ENCODE data around the gene OCRL.
"Not testable (repeated sequence)": the region's sequence is repeated elsewhere in the genome, so short reads cannot be mapped to it uniquely, and the experiment has no call there.

The OCRL gene

GRCh38 chrX:129534816-129535578 lies 5.1 kb upstream of the OCRL start:
- in situ Hi-C loops (cut with MboI; ENCODE audit: low sequenced_read_pairs) = no loop called here

DNA sequence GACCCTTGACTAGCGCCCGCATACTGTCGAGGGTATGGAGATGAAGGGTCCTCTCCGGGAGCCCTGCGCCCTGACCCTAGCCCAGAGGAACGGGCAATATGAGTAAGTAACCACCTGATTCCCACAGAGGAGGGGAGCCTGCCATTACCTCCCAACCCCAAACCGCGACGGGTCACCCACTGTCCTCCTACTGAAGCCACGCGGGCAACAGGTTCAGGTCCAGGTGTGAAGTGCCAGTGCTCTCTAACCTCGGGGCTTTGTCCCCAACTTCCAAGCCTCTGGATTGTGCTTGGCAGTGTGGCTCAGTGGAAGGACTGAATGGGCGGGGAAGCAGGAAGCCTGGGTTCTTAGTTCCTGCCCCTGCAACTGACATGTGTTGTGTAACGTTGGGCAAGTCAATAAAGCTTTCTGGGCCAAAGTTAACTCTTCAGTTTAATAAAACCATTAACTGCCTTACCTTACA lies 694 bp downstream of the OCRL start:
- in situ Hi-C loops (cut with MboI; ENCODE audit: low sequenced_read_pairs) = no loop called here

- in situ Hi-C loops (cut with MboI; ENCODE audit: low sequenced_read_pairs) = no loop called here
Observed at GRCh38 chrX:129544780-129545179, 4.7 kb downstream of the OCRL start.

GRCh38 chrX:129545408-129545807 lies 5.3 kb downstream of the OCRL start:
- in situ Hi-C loops (cut with MboI; ENCODE audit: low sequenced_read_pairs) = no loop called here

DNA sequence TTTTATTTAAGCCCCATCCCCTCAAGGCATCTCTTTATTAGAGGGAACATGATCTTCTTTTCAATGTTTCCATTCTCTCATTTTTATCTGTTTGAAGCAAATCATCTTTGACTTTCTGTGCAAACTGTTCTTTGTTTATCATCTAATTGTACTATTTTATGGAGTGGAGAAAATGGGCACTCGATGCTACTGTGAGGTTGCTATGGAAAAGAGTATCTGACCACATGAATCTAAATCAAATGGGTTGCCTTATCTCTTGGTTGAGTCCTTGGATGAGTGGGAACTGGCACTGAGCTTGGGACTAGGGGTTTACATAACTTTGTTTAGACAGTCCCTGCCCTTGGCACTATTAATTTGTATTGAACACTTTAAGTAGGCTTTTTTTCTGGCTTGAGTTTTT lies 9.1 kb downstream of the OCRL start:
- in situ Hi-C loops (cut with MboI; ENCODE audit: low sequenced_read_pairs) = no loop called here

GRCh38 chrX:129553619-129554288 lies 13.7 kb downstream of the OCRL start:
- in situ Hi-C loops (cut with MboI; ENCODE audit: low sequenced_read_pairs) = no loop called here

DNA sequence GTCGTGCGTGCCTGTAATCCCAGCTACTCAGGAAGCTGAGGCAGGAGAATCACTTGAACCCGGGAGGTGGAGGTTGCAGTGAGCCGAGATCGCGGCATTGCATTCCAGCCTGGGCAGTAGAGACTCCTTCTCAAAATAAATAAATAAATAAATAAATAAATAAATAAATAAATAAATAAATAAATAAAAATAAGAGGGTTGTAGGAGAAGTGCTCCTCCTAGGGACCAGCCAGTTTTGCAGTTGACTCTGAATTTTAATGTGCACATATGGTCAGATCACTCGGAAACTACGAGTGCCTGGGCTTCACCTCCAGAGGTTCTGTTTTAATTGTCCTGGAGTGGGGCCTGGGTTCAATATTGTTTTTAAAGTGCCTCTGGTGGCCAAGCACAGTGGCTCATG lies 14.8 kb downstream of the OCRL start:
- in situ Hi-C loops (cut with MboI; ENCODE audit: low sequenced_read_pairs) = not testable (repeated sequence)

DNA sequence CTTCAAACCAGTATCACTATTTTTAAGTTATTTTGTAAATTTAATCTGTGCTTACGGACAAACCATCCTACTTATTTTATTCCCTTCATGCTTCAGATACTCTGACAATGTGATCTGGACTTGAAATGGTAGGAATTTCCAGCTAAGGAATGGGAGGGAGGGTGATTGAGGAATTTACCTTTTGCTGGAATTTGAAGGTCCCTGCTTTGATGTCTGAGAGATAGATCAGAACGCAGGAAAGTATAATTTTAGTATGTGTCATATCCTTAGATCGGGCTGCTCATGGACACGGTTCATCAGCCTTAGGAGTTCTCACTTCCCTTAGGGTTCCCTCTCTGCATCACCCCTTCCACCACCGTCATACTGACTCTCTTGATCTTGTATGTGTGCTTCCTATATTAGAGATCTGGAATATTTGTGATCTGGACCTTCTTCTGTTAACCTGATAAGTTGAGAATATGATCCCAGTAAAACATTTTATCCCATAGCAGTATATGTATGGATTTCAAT lies 16.8 kb downstream of the OCRL start:
- in situ Hi-C loops (cut with MboI; ENCODE audit: low sequenced_read_pairs) = no loop called here

GRCh38 chrX:129557844-129558480 lies 17.9 kb downstream of the OCRL start:
- in situ Hi-C loops (cut with MboI; ENCODE audit: low sequenced_read_pairs) = no loop called here

DNA sequence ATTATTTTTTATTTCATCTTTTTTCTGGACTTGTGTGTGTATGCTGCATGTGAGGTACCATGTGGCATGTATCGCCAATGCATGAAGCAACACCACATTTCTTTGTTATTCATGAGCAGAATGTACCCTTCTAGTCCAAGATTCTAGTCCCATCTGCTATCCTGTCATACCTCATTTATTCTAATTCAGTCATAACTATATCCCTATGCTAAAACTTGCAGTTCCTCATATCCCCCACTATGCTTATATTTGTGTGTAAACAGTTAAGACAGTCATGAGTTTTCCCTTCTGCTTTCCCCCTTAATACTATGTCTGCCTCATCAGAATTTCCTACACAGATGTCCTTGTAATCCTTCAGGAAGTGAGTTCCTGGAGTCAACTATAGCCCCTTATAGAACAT lies 19.7 kb downstream of the OCRL start:
- in situ Hi-C loops (cut with MboI; ENCODE audit: low sequenced_read_pairs) = no loop called here

DNA sequence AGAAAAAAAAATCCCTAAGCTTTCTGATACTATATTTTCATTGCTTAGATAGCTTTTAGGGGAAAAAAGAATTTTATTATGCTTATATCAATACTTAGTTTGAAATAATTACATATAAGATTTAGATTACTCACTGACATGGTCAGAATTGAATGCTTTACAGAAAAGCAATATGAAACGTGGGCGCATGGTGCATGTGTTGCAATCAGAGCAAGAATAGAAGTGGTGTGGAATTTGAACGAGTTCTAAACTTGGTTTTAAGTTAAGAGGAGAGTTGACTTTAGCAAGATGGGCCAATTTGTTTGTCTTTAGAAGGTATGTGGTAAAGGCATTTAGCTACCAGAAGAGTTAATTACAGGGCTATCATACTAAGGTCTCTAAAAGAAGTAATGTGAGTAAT lies 21.4 kb downstream of the OCRL start:
- in situ Hi-C loops (cut with MboI; ENCODE audit: low sequenced_read_pairs) = no loop called here

GRCh38 chrX:129564345-129564744 lies 24.3 kb downstream of the OCRL start:
- in situ Hi-C loops (cut with MboI; ENCODE audit: low sequenced_read_pairs) = not testable (repeated sequence)

GRCh38 chrX:129565046-129565650 lies 25.1 kb downstream of the OCRL start:
- in situ Hi-C loops (cut with MboI; ENCODE audit: low sequenced_read_pairs) = no loop called here

- in situ Hi-C loops (cut with MboI; ENCODE audit: low sequenced_read_pairs) = no loop called here
Observed at GRCh38 chrX:129566073-129566472, 26.0 kb downstream of the OCRL start.

GRCh38 chrX:129568349-129568748 lies 28.3 kb downstream of the OCRL start:
- in situ Hi-C loops (cut with MboI; ENCODE audit: low sequenced_read_pairs) = no loop called here

DNA sequence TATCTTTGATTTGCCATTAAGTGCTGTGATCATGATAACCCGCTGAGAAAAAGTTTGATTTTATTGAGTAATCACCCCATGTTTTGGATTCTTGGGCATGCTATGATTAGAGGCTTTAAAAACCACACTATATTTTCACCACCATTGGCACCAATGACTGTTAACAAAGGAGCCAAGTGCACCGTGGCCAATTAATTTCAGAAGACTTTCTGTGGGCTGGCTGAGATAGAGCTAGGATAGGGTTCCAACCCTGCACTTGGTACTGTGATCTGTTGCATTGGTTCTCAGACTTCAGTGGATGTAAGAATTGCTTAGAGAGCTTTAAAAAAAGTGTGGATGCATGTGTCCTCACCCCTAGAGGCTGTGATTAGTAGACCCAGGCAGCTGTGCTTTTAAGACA lies 32.4 kb downstream of the OCRL start:
- in situ Hi-C loops (cut with MboI; ENCODE audit: low sequenced_read_pairs) = no loop called here

GRCh38 chrX:129573652-129574051 lies 33.6 kb downstream of the OCRL start:
- in situ Hi-C loops (cut with MboI; ENCODE audit: low sequenced_read_pairs) = not testable (repeated sequence)

GRCh38 chrX:129574214-129574613 lies 34.2 kb downstream of the OCRL start:
- in situ Hi-C loops (cut with MboI; ENCODE audit: low sequenced_read_pairs) = no loop called here

DNA sequence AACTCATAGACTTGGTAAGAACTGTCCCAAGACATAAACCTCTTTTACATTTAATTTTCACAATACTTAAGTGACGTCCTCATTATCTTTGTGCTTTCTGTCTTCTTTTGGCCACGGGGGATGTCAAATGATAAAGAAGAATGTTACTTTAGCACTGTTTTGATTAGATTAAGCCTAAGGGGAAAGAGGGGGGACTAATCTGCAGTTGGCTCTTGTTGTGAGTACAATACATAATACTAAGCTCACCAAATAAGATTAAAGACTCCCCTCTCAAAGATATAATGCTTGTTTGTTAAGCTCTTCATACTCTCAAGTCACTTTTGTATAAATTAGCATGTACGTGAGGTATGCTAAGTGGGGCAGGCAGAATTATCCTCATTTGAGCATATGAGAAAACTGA lies 36.5 kb downstream of the OCRL start:
- in situ Hi-C loops (cut with MboI; ENCODE audit: low sequenced_read_pairs) = no loop called here

DNA sequence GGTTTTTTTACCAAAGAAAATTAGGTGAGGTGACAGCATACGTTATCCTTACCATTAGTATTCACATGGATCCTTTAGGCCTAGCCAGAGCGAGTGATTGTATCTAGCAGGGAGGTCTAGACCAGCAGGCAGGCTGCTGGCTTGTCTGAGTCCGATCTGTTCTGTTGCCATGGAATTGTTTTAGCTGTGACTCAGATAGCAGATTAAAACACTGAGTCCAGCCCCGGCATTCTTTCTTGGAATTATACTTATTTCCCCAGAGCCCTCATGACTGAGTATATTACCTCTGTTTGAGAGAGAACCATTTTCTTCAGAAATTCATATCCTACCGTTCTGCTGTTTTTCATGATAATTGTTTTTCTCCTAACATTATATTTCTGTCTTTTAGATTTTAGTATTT lies 37.4 kb downstream of the OCRL start:
- in situ Hi-C loops (cut with MboI; ENCODE audit: low sequenced_read_pairs) = no loop called here

- in situ Hi-C loops (cut with MboI; ENCODE audit: low sequenced_read_pairs) = no loop called here
Observed at GRCh38 chrX:129577877-129578276, 37.8 kb downstream of the OCRL start.
